ENCODE measurements around the gene MAGI2. TPM values are rescaled to one million over a fixed set of nuclear protein-coding genes. Genes with fewer than 3 reads are reported as not detected.

The MAGI2 gene
- total and polyA plus RNA-seq, 2 experiments from 2014 or later, result 3.5 to 4.1 TPM

DNA sequence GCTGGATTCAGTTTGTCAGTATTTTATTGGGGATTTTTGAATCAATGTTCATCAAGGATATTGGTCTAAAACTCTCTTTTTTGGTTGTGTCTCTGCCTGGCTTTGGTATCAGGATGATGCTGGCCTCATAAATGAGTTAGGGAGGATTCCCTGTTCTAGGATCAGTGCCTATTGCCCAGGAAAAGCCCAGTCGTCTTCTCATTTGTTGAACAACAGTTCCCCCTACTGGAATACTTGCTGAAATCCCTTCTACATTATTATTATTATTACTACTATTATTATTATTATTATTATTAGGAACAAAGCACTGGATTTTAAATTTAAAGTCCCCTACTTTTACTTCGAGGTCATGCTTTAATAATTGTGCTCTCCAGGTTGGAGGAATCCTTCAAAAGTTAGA, 528.9 kb downstream of the MAGI2 start:
- H3K27me3 ChIP-seq (replicated peaks; ENCODE audit: insufficient read depth), result no peaks in the 10 kb centered on the region
- no peaks in the 10 kb centered on the region for H3K9me2 ChIP-seq (ENCODE audit: insufficient read depth)
- H3K36me3 ChIP-seq (ENCODE audit: low read depth), result no peaks in the 10 kb centered on the region
- no peak overlapping the region for H3K27ac ChIP-seq
- no peaks in the 10 kb centered on the region for H3K9me3 ChIP-seq (ENCODE audit: low read depth)
- 3 to 4% methylated on average over 2 of the region's 2 CpGs for WGBS, 2 experiments (ENCODE audit: low coverage in 1 of 2, low lambda C conversion rate in 2 of 2, missing lambda C conversion rate in 2 of 2)
- no peak overlapping the region for H2AFZ ChIP-seq
- H3F3A ChIP-seq (ENCODE audit: insufficient read depth), result no peaks in the 10 kb centered on the region
- no peak overlapping the region for H3K9ac ChIP-seq
- TF ChIP-seq EZH2phosphoT487 (IDR thresholded peaks at IDR 0.05; ENCODE audit: insufficient read depth, low read depth) (no peak), EZH2 (IDR thresholded peaks at IDR 0.05; ENCODE audit: insufficient read depth, poor library complexity, severe bottlenecking) (no peak)
- no peaks in the 10 kb centered on the region for H3K79me2 ChIP-seq (ENCODE audit: insufficient read depth)
- no peaks in the 10 kb centered on the region for H3K4me1 ChIP-seq (ENCODE audit: insufficient read depth)
- H3K4me3 ChIP-seq, result no peak overlapping the region
- peak; percentile 61 for DNase-seq
- in situ Hi-C loops (cut with MboI), result no loop called here
- no peaks in the 10 kb centered on the region for H4K20me1 ChIP-seq (ENCODE audit: insufficient read depth)
- H3K4me2 ChIP-seq (ENCODE audit: unreplicated experiment), result no peak overlapping the region

DNA sequence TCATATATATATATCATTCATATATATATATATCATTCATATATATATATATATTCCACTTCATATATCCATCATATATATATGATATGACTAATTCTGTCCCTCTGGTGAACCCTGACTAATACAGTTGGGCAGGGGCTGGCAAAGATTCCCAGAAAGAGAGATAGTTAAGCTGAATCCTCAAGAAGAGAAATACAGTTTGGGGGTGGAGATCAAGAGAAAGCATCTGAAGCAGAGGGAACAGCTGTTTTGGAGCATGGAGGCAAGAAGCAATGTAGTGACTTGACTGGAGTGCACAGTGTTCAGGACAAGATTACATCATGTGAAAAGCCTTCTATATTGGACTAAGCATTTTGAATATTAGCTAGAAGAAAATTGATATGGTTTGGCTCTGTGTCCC, 540.7 kb downstream of the MAGI2 start:
- DNase-seq, result peak; percentile 44
- Histone ChIP-seq H3K4me1 (ENCODE audit: insufficient read depth) (0 out of 2 replicates have a peak, but pooled peaks cover 4% of the 10 kb centered on the region), H3K36me3 (ENCODE audit: low read depth) (no peaks in the 10 kb centered on the region)

DNA sequence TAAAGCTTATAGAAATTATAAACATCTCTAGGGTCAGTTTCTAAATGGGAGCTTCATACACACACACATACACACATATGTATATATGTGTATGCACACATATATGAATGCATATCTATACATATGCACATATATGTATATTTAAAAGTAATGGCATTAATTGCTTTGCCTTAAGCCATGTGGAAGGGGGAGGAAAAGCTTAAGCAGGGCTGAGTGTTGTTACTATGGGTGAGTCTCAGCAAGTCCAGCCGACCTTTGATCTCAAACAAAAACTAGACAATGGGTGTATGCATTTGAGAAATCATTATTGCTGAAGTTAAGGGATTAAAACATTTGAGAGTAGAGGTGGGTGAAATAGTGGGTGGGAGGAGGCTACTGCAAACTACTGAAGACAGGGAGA, 546.7 kb downstream of the MAGI2 start:
- DNase-seq, result no peak
- Histone ChIP-seq H3K4me1 (ENCODE audit: insufficient read depth) (no peaks in the 10 kb centered on the region), H3K9me3 (ENCODE audit: low read depth) (no peaks in the 10 kb centered on the region), H3K27me3 (replicated peaks; ENCODE audit: insufficient read depth) (no peaks in the 10 kb centered on the region), H3K27ac (no peak overlapping the region), H3K36me3 (ENCODE audit: low read depth) (no peaks in the 10 kb centered on the region), H3K4me3 (no peak overlapping the region), H4K20me1 (ENCODE audit: insufficient read depth) (no peaks in the 10 kb centered on the region), H3K9ac (no peak overlapping the region), H2AFZ (no peak overlapping the region), H3K79me2 (ENCODE audit: insufficient read depth) (no peaks in the 10 kb centered on the region), H3F3A (ENCODE audit: insufficient read depth) (no peaks in the 10 kb centered on the region), H3K4me2 (ENCODE audit: unreplicated experiment) (no peak overlapping the region), H3K9me2 (ENCODE audit: insufficient read depth) (no peaks in the 10 kb centered on the region)
- 100% methylated on average over 1 of the region's 1 CpG for WGBS, 2 experiments (ENCODE audit: low coverage in 1 of 2, low lambda C conversion rate in 2 of 2, missing lambda C conversion rate in 2 of 2)
- TF ChIP-seq EZH2phosphoT487 (IDR thresholded peaks at IDR 0.05; ENCODE audit: insufficient read depth, low read depth), result no peak
- no peak for TF ChIP-seq EZH2 (IDR thresholded peaks at IDR 0.05; ENCODE audit: insufficient read depth, poor library complexity, severe bottlenecking)
- in situ Hi-C loops (cut with MboI), result no loop called here

More for the DNA sequence above, 540.7 kb downstream of the MAGI2 start:
- Histone ChIP-seq H3K4me3 (no peak overlapping the region), H3K79me2 (ENCODE audit: insufficient read depth) (no peaks in the 10 kb centered on the region), H2AFZ (no peak overlapping the region), H4K20me1 (ENCODE audit: insufficient read depth) (no peaks in the 10 kb centered on the region), H3K9me2 (ENCODE audit: insufficient read depth) (no peaks in the 10 kb centered on the region), H3K27ac (no peak overlapping the region), H3K9ac (no peak overlapping the region), H3K4me2 (ENCODE audit: unreplicated experiment) (no peak overlapping the region), H3F3A (ENCODE audit: insufficient read depth) (no peaks in the 10 kb centered on the region), H3K27me3 (replicated peaks; ENCODE audit: insufficient read depth) (no peaks in the 10 kb centered on the region), H3K9me3 (ENCODE audit: low read depth) (no peaks in the 10 kb centered on the region)
- in situ Hi-C loops (cut with MboI), result no loop called here
- TF ChIP-seq EZH2 (IDR thresholded peaks at IDR 0.05; ENCODE audit: insufficient read depth, poor library complexity, severe bottlenecking) (no peak), EZH2phosphoT487 (IDR thresholded peaks at IDR 0.05; ENCODE audit: insufficient read depth, low read depth) (no peak)

DNA sequence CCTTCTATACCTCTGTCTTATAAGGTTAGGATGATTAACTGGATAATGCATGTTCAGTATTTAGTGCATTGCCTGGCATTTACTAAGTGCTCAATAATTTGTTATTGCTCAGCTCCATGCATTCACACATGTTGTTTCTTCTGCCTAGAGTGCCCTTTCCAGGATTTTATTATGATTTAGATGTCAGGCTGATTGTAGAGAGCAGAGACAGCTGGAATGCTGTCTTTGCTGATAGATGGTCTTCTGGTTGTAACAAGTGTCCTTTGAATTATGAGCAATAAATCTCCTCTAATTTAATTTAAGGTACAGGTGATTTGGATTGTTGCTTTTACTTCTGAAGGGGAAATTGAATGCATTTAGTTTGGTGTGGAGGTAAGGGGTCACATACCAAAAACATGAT, 548.0 kb downstream of the MAGI2 start:
- Histone ChIP-seq H3K9me3 (ENCODE audit: low read depth) (no peaks in the 10 kb centered on the region), H3K9ac (no peak overlapping the region), H3K9me2 (ENCODE audit: insufficient read depth) (no peaks in the 10 kb centered on the region), H4K20me1 (ENCODE audit: insufficient read depth) (no peaks in the 10 kb centered on the region), H3K36me3 (ENCODE audit: low read depth) (no peaks in the 10 kb centered on the region), H3F3A (ENCODE audit: insufficient read depth) (no peaks in the 10 kb centered on the region), H3K4me3 (no peak overlapping the region), H3K4me2 (ENCODE audit: unreplicated experiment) (no peak overlapping the region), H3K79me2 (ENCODE audit: insufficient read depth) (no peaks in the 10 kb centered on the region), H2AFZ (no peak overlapping the region), H3K4me1 (ENCODE audit: insufficient read depth) (no peaks in the 10 kb centered on the region), H3K27ac (no peak overlapping the region), H3K27me3 (replicated peaks; ENCODE audit: insufficient read depth) (no peaks in the 10 kb centered on the region)
- in situ Hi-C loops (cut with MboI), result no loop called here
- TF ChIP-seq EZH2 (IDR thresholded peaks at IDR 0.05; ENCODE audit: insufficient read depth, poor library complexity, severe bottlenecking), result no peak
- no peak for TF ChIP-seq EZH2phosphoT487 (IDR thresholded peaks at IDR 0.05; ENCODE audit: insufficient read depth, low read depth)
- no peak for DNase-seq

DNA sequence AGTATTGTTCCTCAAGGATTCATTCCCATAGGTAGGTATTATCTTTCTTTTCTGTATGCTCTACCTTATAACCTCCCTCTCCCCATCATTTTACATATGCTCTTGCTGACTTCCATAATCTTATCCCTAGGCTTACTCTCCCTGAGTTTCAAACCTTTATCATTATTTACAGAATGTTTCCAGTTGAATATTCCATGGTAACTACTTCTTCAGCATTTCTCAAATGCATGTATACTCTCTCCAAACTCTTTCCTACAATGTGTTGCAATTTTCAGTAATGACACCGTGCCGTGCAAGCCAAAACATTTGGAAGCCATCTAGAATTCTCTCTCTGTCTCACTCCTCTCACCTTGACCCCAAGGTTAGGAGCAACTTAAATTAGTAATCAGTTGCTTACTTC, 548.5 kb downstream of the MAGI2 start:
- no peaks in the 10 kb centered on the region for H3K36me3 ChIP-seq (ENCODE audit: low read depth)
- in situ Hi-C loops (cut with MboI), result no loop called here
- H3K4me1 ChIP-seq (ENCODE audit: insufficient read depth), result no peaks in the 10 kb centered on the region
- H2AFZ ChIP-seq, result no peak overlapping the region
- no peaks in the 10 kb centered on the region for H4K20me1 ChIP-seq (ENCODE audit: insufficient read depth)
- no peaks in the 10 kb centered on the region for H3K79me2 ChIP-seq (ENCODE audit: insufficient read depth)
- H3K27me3 ChIP-seq (replicated peaks; ENCODE audit: insufficient read depth), result no peaks in the 10 kb centered on the region
- no peak overlapping the region for H3K4me2 ChIP-seq (ENCODE audit: unreplicated experiment)
- H3K9ac ChIP-seq, result no peak overlapping the region
- TF ChIP-seq EZH2phosphoT487 (IDR thresholded peaks at IDR 0.05; ENCODE audit: insufficient read depth, low read depth) (no peak), EZH2 (IDR thresholded peaks at IDR 0.05; ENCODE audit: insufficient read depth, poor library complexity, severe bottlenecking) (no peak)
- 86 to 95% methylated on average over 2 of the region's 2 CpGs for WGBS, 2 experiments (ENCODE audit: low coverage in 1 of 2, low lambda C conversion rate in 2 of 2, missing lambda C conversion rate in 2 of 2)
- H3K27ac ChIP-seq, result no peak overlapping the region
- no peak overlapping the region for H3K4me3 ChIP-seq
- H3F3A ChIP-seq (ENCODE audit: insufficient read depth), result no peaks in the 10 kb centered on the region
- no peak for DNase-seq
- no peaks in the 10 kb centered on the region for H3K9me3 ChIP-seq (ENCODE audit: low read depth)
- no peaks in the 10 kb centered on the region for H3K9me2 ChIP-seq (ENCODE audit: insufficient read depth)
